Measurements from ENCODE around the gene ENDOV.

Gene ENDOV

DNA sequence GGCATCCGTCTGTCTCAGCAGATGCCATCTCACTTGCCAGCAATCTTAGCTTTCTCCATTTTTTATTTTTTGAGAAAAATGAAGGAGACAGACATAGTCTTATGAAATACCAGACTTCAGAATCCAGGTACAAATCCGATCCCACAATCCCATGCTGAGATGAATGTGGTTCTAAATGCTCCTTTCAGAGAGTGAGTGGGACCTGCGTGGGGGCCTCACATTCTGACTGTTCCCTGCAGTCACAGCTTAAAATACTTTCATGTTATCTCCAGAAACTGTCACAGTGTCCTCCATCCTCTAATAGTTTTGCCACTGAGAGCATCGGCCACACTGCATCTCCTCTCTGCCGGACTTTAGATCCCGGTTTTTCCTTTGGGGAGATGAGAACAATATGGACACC, 34.9 kb upstream of the ENDOV start:
- Histone ChIP-seq H3K4me1 (ENCODE audit: control insufficient read depth, low read depth, low read length) (peaks cover under 1% of the 10 kb centered on the region), H3K9ac (ENCODE audit: low read length) (no peak overlapping the region), H3K27ac (ENCODE audit: low read length) (no peak overlapping the region), H3K4me3 (ENCODE audit: low read length) (no peak overlapping the region), H3K27me3 (ENCODE audit: control insufficient read depth, insufficient read depth, low read length) (no peaks in the 10 kb centered on the region), H3K36me3 (ENCODE audit: control insufficient read depth, low read depth, low read length) (peaks cover 75% of the 10 kb centered on the region), H3K9me3 (ENCODE audit: control insufficient read depth, low read depth, low read length) (no peaks in the 10 kb centered on the region)

DNA sequence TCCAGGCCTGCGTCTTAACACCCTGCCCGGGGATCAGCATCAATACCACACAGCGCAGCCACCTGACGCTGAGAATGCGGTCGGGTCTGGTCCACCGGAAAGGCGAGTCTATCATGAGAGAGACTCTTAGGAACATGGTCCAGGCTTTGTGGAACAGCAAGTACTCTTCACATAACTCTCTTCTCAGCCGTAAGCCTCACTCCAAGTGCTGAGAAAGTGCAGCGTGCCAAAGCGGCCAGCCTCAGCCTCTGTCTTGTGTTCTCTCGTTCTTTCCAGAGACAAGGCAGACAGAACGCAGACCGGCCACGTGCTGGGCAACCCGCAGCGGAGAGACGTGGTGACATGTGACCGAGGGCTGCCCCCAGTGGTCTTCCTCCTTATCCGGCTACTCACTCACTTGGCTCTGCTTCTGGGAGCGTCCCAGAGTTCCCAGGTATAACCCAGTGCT, 34.4 kb upstream of the ENDOV start:
- H3K4me3 ChIP-seq (ENCODE audit: low read length) = no peak overlapping the region
- H3K9ac ChIP-seq (ENCODE audit: low read length) = no peak overlapping the region
- H3K4me1 ChIP-seq (ENCODE audit: control insufficient read depth, low read depth, low read length) = no peaks in the 10 kb centered on the region
- no peaks in the 10 kb centered on the region for H3K9me3 ChIP-seq (ENCODE audit: control insufficient read depth, low read depth, low read length)
- no peaks in the 10 kb centered on the region for H3K27me3 ChIP-seq (ENCODE audit: control insufficient read depth, insufficient read depth, low read length)
- H3K27ac ChIP-seq (ENCODE audit: low read length) = no peak overlapping the region
- peaks cover 79% of the 10 kb centered on the region for H3K36me3 ChIP-seq (ENCODE audit: control insufficient read depth, low read depth, low read length)

DNA sequence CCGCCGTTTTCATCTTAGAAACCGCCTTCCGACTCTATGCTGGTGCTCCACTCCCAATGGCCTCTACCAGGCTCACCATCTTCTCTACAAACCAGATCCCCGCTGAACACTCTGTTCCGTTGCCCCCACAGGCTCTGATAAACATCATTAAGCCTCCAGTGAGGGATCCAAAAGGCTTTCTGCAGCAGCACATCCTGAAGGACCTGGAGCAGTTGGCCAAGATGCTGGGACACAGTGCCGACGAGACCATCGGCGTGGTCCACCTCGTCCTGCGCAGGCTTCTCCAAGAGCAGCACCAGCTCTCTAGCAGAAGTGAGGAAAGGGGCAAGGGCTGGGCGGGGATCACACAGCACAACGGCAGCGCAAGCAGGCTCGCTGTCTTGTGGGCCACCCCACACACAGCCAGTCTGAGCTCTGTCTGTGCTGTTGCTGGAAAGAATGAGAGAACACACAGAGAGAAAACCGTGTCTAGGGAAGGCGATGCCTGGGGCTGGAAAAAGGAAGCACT, 33.5 kb upstream of the ENDOV start:
- peaks cover 80% of the 10 kb centered on the region for H3K36me3 ChIP-seq (ENCODE audit: control insufficient read depth, low read depth, low read length)
- no peaks in the 10 kb centered on the region for H3K9me3 ChIP-seq (ENCODE audit: control insufficient read depth, low read depth, low read length)
- H3K27me3 ChIP-seq (ENCODE audit: control insufficient read depth, insufficient read depth, low read length) = no peaks in the 10 kb centered on the region
- H3K27ac ChIP-seq (ENCODE audit: low read length) = no peak overlapping the region
- no peak overlapping the region for H3K9ac ChIP-seq (ENCODE audit: low read length)
- no peaks in the 10 kb centered on the region for H3K4me1 ChIP-seq (ENCODE audit: control insufficient read depth, low read depth, low read length)
- no peak overlapping the region for H3K4me3 ChIP-seq (ENCODE audit: low read length)

DNA sequence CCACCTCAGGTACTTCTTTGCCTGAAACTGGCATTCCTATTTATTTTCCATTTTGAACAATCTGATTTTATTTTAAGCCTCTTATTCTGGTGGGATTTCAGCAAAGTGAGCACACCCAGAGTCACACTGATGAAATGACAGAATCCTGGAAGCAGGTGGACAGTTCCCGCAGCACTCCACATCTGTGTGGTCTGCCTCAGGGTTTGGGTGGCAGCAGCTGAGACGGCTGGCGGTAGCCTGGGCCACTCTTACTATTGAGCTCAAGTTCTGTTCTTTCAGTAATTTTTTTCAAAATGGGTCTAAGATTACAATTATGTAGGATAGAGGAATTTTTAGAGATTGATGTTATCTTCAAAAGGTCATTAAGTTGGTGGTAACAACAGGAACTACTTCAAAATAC, 32.5 kb upstream of the ENDOV start:
- Histone ChIP-seq H3K9me3 (ENCODE audit: control insufficient read depth, low read depth, low read length) (no peaks in the 10 kb centered on the region), H3K36me3 (ENCODE audit: control insufficient read depth, low read depth, low read length) (peaks cover 74% of the 10 kb centered on the region), H3K27ac (ENCODE audit: low read length) (no peak overlapping the region), H3K4me3 (ENCODE audit: low read length) (no peak overlapping the region), H3K27me3 (ENCODE audit: control insufficient read depth, insufficient read depth, low read length) (no peaks in the 10 kb centered on the region), H3K9ac (ENCODE audit: low read length) (no peak overlapping the region), H3K4me1 (ENCODE audit: control insufficient read depth, low read depth, low read length) (no peaks in the 10 kb centered on the region)

DNA sequence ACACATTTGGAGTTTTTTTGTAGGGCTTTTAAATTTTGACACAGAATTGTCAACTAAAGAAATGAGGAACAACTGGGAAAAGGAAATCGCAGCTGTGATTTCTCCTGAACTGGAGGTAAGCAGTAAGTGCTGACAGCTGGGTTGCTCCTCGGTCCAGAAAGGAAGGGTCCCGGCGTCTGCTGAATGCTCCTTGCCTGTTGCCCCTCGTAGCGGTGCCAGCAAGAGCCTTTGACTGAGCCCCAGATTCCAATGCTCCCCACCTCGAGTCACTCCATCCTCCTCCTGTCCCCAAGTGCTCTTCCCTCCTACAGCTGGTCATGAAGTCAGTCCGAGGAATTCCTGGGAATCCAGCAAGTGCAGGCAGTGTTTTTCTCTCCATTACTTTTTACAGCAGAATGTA, 32.0 kb upstream of the ENDOV start:
- Histone ChIP-seq H3K27ac (ENCODE audit: low read length) (no peak overlapping the region), H3K4me3 (ENCODE audit: low read length) (no peak overlapping the region), H3K4me1 (ENCODE audit: control insufficient read depth, low read depth, low read length) (no peaks in the 10 kb centered on the region), H3K27me3 (ENCODE audit: control insufficient read depth, insufficient read depth, low read length) (no peaks in the 10 kb centered on the region), H3K36me3 (ENCODE audit: control insufficient read depth, low read depth, low read length) (peaks cover 69% of the 10 kb centered on the region), H3K9ac (ENCODE audit: low read length) (no peak overlapping the region), H3K9me3 (ENCODE audit: control insufficient read depth, low read depth, low read length) (no peaks in the 10 kb centered on the region)

DNA sequence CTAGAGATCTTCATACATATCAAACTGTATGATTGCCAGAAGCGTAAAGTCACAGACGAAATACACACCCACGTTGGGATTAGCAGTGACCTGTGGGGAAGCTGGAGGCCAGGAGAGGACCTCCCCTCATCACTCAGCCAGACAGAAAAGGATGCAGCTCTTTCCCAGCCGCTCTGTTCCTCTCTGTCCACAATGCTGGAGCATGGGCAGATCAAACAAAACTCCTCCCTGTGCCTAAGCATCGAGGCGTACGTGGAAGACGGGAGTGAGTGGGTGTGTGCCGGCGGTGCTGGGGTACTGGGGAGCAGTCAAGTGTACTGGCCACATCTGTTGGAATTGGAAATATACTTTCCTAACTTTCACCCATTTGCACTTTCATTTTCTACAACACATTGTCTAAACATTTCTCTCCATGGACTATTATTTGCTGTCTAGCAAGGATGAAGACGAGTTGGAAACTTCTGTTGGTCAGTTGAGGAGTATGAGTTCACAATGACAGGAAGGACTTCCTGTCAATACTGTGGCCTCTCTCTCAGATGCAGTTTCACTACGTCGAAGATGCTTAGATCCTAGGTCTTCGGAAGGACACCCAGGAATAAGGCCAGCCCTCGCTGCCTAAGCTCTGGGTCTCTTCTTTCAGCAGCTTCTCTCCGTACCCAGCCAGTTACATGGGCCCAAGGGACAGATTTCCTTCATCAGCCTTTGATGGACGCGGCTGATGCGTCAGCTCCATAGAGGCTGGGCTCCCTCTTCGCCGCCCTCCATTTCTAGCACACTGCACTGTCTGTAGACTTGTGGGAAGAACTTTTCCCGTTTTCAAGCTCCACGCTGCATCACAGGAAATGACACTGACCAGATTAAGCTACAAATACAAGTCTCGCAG, 30.6 kb upstream of the ENDOV start:
- no peaks in the 10 kb centered on the region for H3K9me3 ChIP-seq (ENCODE audit: control insufficient read depth, low read depth, low read length)
- H3K9ac ChIP-seq (ENCODE audit: low read length) = no peak overlapping the region
- no peak overlapping the region for H3K27ac ChIP-seq (ENCODE audit: low read length)
- no peak overlapping the region for H3K4me3 ChIP-seq (ENCODE audit: low read length)
- H3K27me3 ChIP-seq (ENCODE audit: control insufficient read depth, insufficient read depth, low read length) = no peaks in the 10 kb centered on the region
- no peaks in the 10 kb centered on the region for H3K4me1 ChIP-seq (ENCODE audit: control insufficient read depth, low read depth, low read length)
- peaks cover 69% of the 10 kb centered on the region for H3K36me3 ChIP-seq (ENCODE audit: control insufficient read depth, low read depth, low read length)

DNA sequence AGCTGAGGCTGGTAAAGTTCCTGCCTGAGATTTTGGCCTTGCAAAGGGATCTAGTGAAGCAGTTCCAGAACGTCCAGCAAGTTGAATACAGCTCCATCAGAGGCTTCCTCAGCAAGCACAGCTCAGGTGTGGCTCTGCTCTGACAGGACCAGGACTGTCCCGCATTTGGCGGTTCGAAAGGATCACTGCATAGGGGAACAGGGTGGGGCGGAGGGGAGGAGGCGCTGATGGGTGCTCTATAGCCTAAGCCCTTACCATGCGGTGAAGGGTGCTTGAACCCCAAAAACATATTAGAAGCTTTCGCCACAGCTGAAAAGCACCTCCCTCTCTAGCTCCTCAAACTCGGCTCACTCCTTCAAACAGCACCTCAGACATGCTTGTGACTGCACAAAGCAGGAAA, 29.9 kb upstream of the ENDOV start:
- Histone ChIP-seq H3K27me3 (ENCODE audit: control insufficient read depth, insufficient read depth, low read length) (no peaks in the 10 kb centered on the region), H3K36me3 (ENCODE audit: control insufficient read depth, low read depth, low read length) (peaks cover 71% of the 10 kb centered on the region), H3K9ac (ENCODE audit: low read length) (no peak overlapping the region), H3K4me1 (ENCODE audit: control insufficient read depth, low read depth, low read length) (no peaks in the 10 kb centered on the region), H3K4me3 (ENCODE audit: low read length) (no peak overlapping the region), H3K9me3 (ENCODE audit: control insufficient read depth, low read depth, low read length) (no peaks in the 10 kb centered on the region), H3K27ac (ENCODE audit: low read length) (no peak overlapping the region)

DNA sequence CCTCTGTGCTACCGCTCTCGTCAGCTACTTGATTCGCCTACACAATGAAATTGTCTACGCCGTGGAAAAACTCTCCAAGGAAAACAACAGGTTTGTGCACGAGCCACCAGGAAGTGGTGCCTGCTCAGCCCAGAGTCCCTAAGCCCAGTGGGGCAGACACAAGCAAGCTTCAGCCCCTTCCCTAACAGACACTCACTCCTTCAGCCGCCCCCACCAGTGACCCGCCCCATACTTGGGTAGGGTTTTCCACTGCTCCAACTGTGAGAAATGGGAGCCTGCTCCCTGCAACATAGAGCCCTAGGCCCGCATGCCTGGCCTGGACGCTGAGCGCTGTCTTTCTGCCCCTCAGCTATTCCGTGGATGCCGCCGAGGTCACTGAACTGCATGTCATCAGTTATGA, 28.6 kb upstream of the ENDOV start:
- no peak overlapping the region for H3K4me3 ChIP-seq (ENCODE audit: low read length)
- H3K4me1 ChIP-seq (ENCODE audit: control insufficient read depth, low read depth, low read length) = no peaks in the 10 kb centered on the region
- no peak overlapping the region for H3K9ac ChIP-seq (ENCODE audit: low read length)
- H3K27ac ChIP-seq (ENCODE audit: low read length) = no peak overlapping the region
- H3K9me3 ChIP-seq (ENCODE audit: control insufficient read depth, low read depth, low read length) = no peaks in the 10 kb centered on the region
- peaks cover 60% of the 10 kb centered on the region for H3K36me3 ChIP-seq (ENCODE audit: control insufficient read depth, low read depth, low read length)
- H3K27me3 ChIP-seq (ENCODE audit: control insufficient read depth, insufficient read depth, low read length) = no peaks in the 10 kb centered on the region

DNA sequence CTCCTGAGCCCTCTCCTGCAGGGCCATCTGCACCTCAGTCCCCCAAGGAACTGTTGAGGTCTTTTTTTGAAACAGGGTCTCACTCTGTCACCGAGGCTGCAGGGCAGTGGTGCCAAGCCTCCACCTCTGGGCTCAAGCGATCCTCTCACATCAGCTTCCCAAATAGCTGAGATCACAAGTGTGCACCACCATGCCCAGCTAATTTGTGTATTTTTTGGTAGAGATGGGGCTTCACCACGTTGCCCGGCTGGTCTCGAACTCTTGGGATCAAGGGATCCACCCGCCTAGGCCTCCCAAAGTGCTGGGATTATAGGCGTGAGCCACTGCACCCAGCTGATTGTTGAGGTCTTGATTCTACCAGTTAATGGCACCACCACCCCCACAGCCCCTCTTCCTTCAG, 27.9 kb upstream of the ENDOV start:
- Histone ChIP-seq H3K27ac (ENCODE audit: low read length) (no peak overlapping the region), H3K4me3 (ENCODE audit: low read length) (no peak overlapping the region), H3K9ac (ENCODE audit: low read length) (no peak overlapping the region), H3K4me1 (ENCODE audit: control insufficient read depth, low read depth, low read length) (no peaks in the 10 kb centered on the region), H3K9me3 (ENCODE audit: control insufficient read depth, low read depth, low read length) (no peaks in the 10 kb centered on the region), H3K36me3 (ENCODE audit: control insufficient read depth, low read depth, low read length) (peaks cover 55% of the 10 kb centered on the region), H3K27me3 (ENCODE audit: control insufficient read depth, insufficient read depth, low read length) (no peaks in the 10 kb centered on the region)

DNA sequence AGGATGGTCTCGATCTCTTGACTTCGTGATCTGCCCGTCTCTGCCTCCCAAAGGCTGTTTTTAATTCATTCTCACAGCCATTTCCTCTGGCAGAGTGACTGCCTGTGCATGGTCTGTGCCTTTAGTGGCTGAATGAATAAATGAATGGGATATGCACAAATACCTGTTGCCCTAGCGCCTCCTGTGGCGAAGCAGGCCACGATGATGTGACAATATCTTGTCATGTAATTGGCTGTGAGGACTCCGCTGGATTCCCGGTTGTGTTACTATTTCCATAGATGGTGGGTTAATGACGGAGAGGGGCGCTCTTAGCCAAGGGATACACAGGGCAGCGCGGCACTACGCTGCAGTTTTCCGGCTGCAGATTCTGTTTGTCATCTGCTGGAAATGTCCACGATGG, 26.8 kb upstream of the ENDOV start:
- peaks cover 53% of the 10 kb centered on the region for H3K36me3 ChIP-seq (ENCODE audit: control insufficient read depth, low read depth, low read length)
- no peak overlapping the region for H3K27ac ChIP-seq (ENCODE audit: low read length)
- no peaks in the 10 kb centered on the region for H3K4me1 ChIP-seq (ENCODE audit: control insufficient read depth, low read depth, low read length)

DNA sequence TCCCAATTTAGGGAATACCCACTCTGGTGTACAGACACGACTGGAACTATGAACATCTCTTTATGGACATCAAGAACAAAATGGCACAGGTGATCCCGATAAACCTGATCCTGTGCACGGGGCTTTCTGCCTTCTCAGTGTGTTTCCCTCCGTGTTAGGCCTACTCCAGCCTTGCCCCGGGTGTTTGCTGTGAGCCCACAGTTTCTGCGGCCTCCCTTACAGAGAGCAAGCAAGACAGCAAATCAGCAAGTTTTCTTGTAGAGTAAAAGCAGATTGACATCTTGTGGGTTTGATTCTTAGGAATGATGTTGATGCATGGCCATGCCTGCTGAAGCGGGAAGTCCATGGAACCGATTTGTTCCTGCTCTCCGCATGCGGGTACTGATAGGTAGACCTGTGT, 26.4 kb upstream of the ENDOV start:
- no peak overlapping the region for H3K9ac ChIP-seq (ENCODE audit: low read length)
- no peaks in the 10 kb centered on the region for H3K27me3 ChIP-seq (ENCODE audit: control insufficient read depth, insufficient read depth, low read length)
- H3K4me1 ChIP-seq (ENCODE audit: control insufficient read depth, low read depth, low read length) = no peaks in the 10 kb centered on the region
- H3K36me3 ChIP-seq (ENCODE audit: control insufficient read depth, low read depth, low read length) = peaks cover 54% of the 10 kb centered on the region
- no peak overlapping the region for H3K4me3 ChIP-seq (ENCODE audit: low read length)
- no peaks in the 10 kb centered on the region for H3K9me3 ChIP-seq (ENCODE audit: control insufficient read depth, low read depth, low read length)
- no peak overlapping the region for H3K27ac ChIP-seq (ENCODE audit: low read length)

More for the DNA sequence above, 26.8 kb upstream of the ENDOV start:
- Histone ChIP-seq H3K27me3 (ENCODE audit: control insufficient read depth, insufficient read depth, low read length) (no peaks in the 10 kb centered on the region), H3K4me3 (ENCODE audit: low read length) (no peak overlapping the region), H3K9me3 (ENCODE audit: control insufficient read depth, low read depth, low read length) (no peaks in the 10 kb centered on the region), H3K9ac (ENCODE audit: low read length) (no peak overlapping the region)
